IMR-90 (cell line): ENCODE results near the gene DAB1. TPM values are rescaled to one million over a fixed set of nuclear protein-coding genes. Genes with fewer than 3 reads are reported as not detected.

ENCODE experiments used
- ATAC-seq: fragments of 200-7000 bp; cut with Tn5 transposase; 2 replicates; pipeline ENCODE4 v1.9.1; 2020; ENCODE audit warnings: low read depth, mild to moderate bottlenecking, moderate library complexity
- BruUV-seq: library from RNA; stranded (reverse); fragments of 400-500 nt; replicated peaks from 2 replicates; lab custom pipeline; 2021; lab: Mats Ljungman, UMichigan
- CTCF ChIA-PET: fragments of 300-600 bp; formaldehyde crosslinking; extraction: SDS; loops from one replicate; lab custom pipeline; 2021; ENCODE audit warnings: antibody characterized with exemption; lab: Yijun Ruan, JAX
- POLR2A ChIA-PET: fragments of 300-600 bp; sonication (Branson Sonifier 250); formaldehyde crosslinking; loops from one replicate; lab custom pipeline; 2022; ENCODE audit warnings: antibody characterized with exemption; ENCODE audit not compliant: unreplicated experiment; lab: Charles Lee
- DNase-seq: peaks from one replicate; pipeline ENCODE4 v3.0.0; 2013
- H2AFZ ChIP-seq: replicated peaks from 2 replicates; pipeline ENCODE3; 2013; ENCODE audit warnings: low read length, mild to moderate bottlenecking; ENCODE audit not compliant: poor library complexity
- H2AK5ac ChIP-seq: 2 replicates; pipeline ENCODE4 v1.6.1; 2013; ENCODE audit warnings: low read depth, low read length, inconsistent platforms
- H2AK9ac ChIP-seq: replicated peaks from 2 replicates; pipeline ENCODE3; 2013; ENCODE audit warnings: mild to moderate bottlenecking, low read depth, low read length, moderate library complexity; ENCODE audit not compliant: poor library complexity
- H2BK120ac ChIP-seq: 2 replicates; pipeline ENCODE4 v1.6.1; 2013; ENCODE audit warnings: low read depth, low read length, inconsistent platforms
- H2BK15ac ChIP-seq: 3 replicates; pipeline ENCODE4 v1.6.1; 2013; ENCODE audit warnings: low read depth, low read length, inconsistent platforms
- H2BK20ac ChIP-seq: 2 replicates; pipeline ENCODE4 v1.6.1; 2013; ENCODE audit warnings: low read depth, mild to moderate bottlenecking, inconsistent platforms, low read length, moderate library complexity
- H2BK5ac ChIP-seq: 2 replicates; pipeline ENCODE4 v1.6.1; 2013; ENCODE audit warnings: mild to moderate bottlenecking, low read depth, low read length, inconsistent platforms; ENCODE audit not compliant: poor library complexity, severe bottlenecking
- H3K14ac ChIP-seq: replicated peaks from 2 replicates; pipeline ENCODE4 v1.6.1; 2013; ENCODE audit warnings: low read depth, low read length, inconsistent platforms
- H3K18ac ChIP-seq: 2 replicates; pipeline ENCODE4 v1.6.1; 2013; ENCODE audit warnings: low read depth, low read length, control low read depth
- H3K23ac ChIP-seq: 2 replicates; pipeline ENCODE4 v1.6.1; 2013; ENCODE audit warnings: low read depth, low read length, inconsistent platforms
- H3K27ac ChIP-seq: 2 replicates; pipeline ENCODE4 v1.5.1; 2013; ENCODE audit warnings: mild to moderate bottlenecking, control low read depth, low read length; ENCODE audit not compliant: insufficient read depth
- H3K27me3 ChIP-seq: 2 replicates; pipeline ENCODE4 v1.6.1; 2013; ENCODE audit warnings: low read length; ENCODE audit not compliant: control insufficient read depth, insufficient read depth
- H3K36me3 ChIP-seq: 2 replicates; pipeline ENCODE4 v1.6.1; 2013; ENCODE audit warnings: low read length, mixed read lengths; ENCODE audit not compliant: control insufficient read depth, insufficient read depth
- H3K4ac ChIP-seq: 2 replicates; pipeline ENCODE4 v1.6.1; 2013; ENCODE audit warnings: low read depth, low read length, inconsistent platforms
- H3K4me1 ChIP-seq: 2 replicates; pipeline ENCODE4 v1.6.1; 2013; ENCODE audit warnings: low read length, mixed read lengths; ENCODE audit not compliant: control insufficient read depth, insufficient read depth
- H3K4me2 ChIP-seq: 2 replicates; pipeline ENCODE4 v1.6.1; 2013; ENCODE audit warnings: low read depth, mild to moderate bottlenecking, control low read depth, low read length, moderate library complexity
- H3K4me3 ChIP-seq: 2 replicates; pipeline ENCODE4 v1.5.1; 2013; ENCODE audit warnings: low read depth, mild to moderate bottlenecking, control low read depth, low read length, moderate library complexity; ENCODE audit not compliant: insufficient read depth
- H3K56ac ChIP-seq: 2 replicates; pipeline ENCODE4 v1.6.1; 2013; ENCODE audit warnings: low read length, inconsistent platforms; ENCODE audit not compliant: insufficient read depth; ENCODE audit errors: extremely low read depth
- H3K79me1 ChIP-seq, 2 experiments: 2 replicates each; pipeline ENCODE4 v1.6.1; 2013; ENCODE audit warnings: low read length in 2 of 2, inconsistent platforms in 1 of 2, low read depth in 1 of 2
- H3K9ac ChIP-seq: 2 replicates; pipeline ENCODE4 v1.6.1; 2013; ENCODE audit warnings: low read depth, low read length, control low read depth
- H3K9me1 ChIP-seq: 2 replicates; pipeline ENCODE4 v1.6.1; 2013; ENCODE audit warnings: low read length, inconsistent platforms; ENCODE audit not compliant: insufficient read depth
- H3K9me3 ChIP-seq: 2 replicates; pipeline ENCODE4 v1.6.1; 2013; ENCODE audit warnings: low read length; ENCODE audit not compliant: control insufficient read depth, insufficient read depth
- H4K20me1 ChIP-seq: 2 replicates; pipeline ENCODE4 v1.6.1; 2013; ENCODE audit warnings: low read length, inconsistent platforms; ENCODE audit not compliant: insufficient read depth
- H4K5ac ChIP-seq: 2 replicates; pipeline ENCODE4 v1.6.1; 2013; ENCODE audit warnings: mild to moderate bottlenecking, low read depth, low read length, control low read depth
- H4K8ac ChIP-seq, 2 experiments: 2 replicates each; pipeline ENCODE4 v1.6.1; 2013; ENCODE audit warnings: low read depth in 2 of 2, low read length in 2 of 2, control low read depth in 1 of 2, inconsistent platforms in 1 of 2
- H4K91ac ChIP-seq: 2 replicates; pipeline ENCODE4 v1.6.1; 2013; ENCODE audit warnings: low read depth, low read length, inconsistent platforms; ENCODE audit not compliant: insufficient read depth
- CEBPB ChIP-seq: IDR thresholded peaks from 2 replicates; pipeline ENCODE4 v1.6.1; 2012; ENCODE audit warnings: low read depth, low read length, improper control_type of control experiment
- ELK1 ChIP-seq: fragments of 150-350 bp; IDR thresholded peaks from 2 replicates; pipeline ENCODE4 v1.6.1; 2016; ENCODE audit warnings: low read depth, mild to moderate bottlenecking, low read length, moderate library complexity, borderline replicate concordance
- FOS ChIP-seq: fragments of 150-350 bp; IDR thresholded peaks from 2 replicates; pipeline ENCODE4 v1.6.1; 2016; ENCODE audit warnings: low read depth, low read length
- MAZ ChIP-seq: IDR thresholded peaks from 2 replicates; pipeline ENCODE4 v1.6.1; 2012; ENCODE audit warnings: low read depth, mild to moderate bottlenecking, low read length, improper control_type of control experiment, moderate library complexity, borderline replicate concordance
- NFE2L2 ChIP-seq: fragments of 150-350 bp; IDR thresholded peaks from 2 replicates; pipeline ENCODE4 v1.6.1; 2016; ENCODE audit warnings: low read depth, mild to moderate bottlenecking, low read length
- RAD21 ChIP-seq: IDR thresholded peaks from 2 replicates; pipeline ENCODE4 v1.6.1; 2012; ENCODE audit warnings: low read length, improper control_type of control experiment
- RFX5 ChIP-seq: IDR thresholded peaks from 2 replicates; pipeline ENCODE4 v1.8.0; 2012; ENCODE audit warnings: low read depth, mild to moderate bottlenecking, low read length, moderate library complexity
- SMC3 ChIP-seq: fragments of 150-350 bp; IDR thresholded peaks from 2 replicates; pipeline ENCODE4 v1.6.1; 2016; ENCODE audit warnings: low read depth, mild to moderate bottlenecking, antibody characterized with exemption, low read length, moderate library complexity
- WGBS, 2 experiments: methylation state at CpG; one replicate each; pipeline versions ENCODE4 v1.1.5 to v1.1.7; 2013; ENCODE audit warnings: missing lambda C conversion rate in 2 of 2; ENCODE audit not compliant: insufficient read length in 1 of 2; ENCODE audit errors: extremely low coverage in 2 of 2; 5-methylcytosine and 5-hydroxymethylcytosine counted together
- dilution Hi-C: fragments of 300-500 bp; cut with HindIII; formaldehyde crosslinking; loops from one replicate; pipeline ENCODE4 v1.14.3; 2018; ENCODE audit warnings: low sequenced_read_pairs; ENCODE audit not compliant: unreplicated experiment
- in situ Hi-C: fragments of 300-500 bp; cut with MboI; formaldehyde crosslinking; loops from 3 replicates; pipeline ENCODE4 v1.14.3; 2019; ENCODE audit warnings: low sequenced_read_pairs, inconsistent platforms, mixed read lengths
- intact Hi-C: fragments of 100-400 bp; cut with micrococcal nuclease; formaldehyde crosslinking; loops from 2 replicates; pipeline ENCODE4 v1.10.0; 2022
- polyA plus RNA-seq, 3 experiments: library from polyadenylated mRNA; depleted of rRNA; stranded (reverse); fragments of >200 nt; gene quantifications; 2 replicates each; pipeline ENCODE4 v1.2.3, GENCODE V29; 2012; ENCODE audit warnings: low replicate concordance in 1 of 3
- total RNA-seq: library from RNA; depleted of rRNA; stranded (reverse); fragments of >200 nt; gene quantifications from 2 replicates; pipeline ENCODE4 v1.2.3, GENCODE V29; 2012

The DAB1 gene
- total and polyA plus RNA-seq, 2 of the 4 experiments (the other 2 are of a cell fraction): 0.18 to 0.41 TPM

DNA sequence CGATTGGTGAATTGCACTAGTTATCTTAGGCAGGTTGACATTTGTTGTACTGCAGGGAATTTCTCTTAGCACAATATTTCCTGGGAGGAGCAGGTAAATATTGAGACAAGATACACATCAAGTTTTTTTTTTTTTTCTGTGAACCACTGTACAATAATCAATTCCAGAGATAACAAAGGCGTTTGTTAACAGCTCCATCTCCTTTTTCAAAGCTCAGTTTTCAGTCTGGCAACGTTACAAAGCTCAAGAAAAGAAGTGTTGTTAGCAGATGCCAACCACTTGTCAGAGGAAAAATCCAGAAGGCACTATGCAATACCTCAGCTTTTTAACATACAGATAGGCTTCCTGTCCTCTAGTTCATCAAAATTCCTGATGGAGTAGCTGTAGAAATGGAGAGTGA is 40.9 kb upstream of the DAB1 start:
- H3K18ac ChIP-seq: no peak overlapping the region
- no peak overlapping the region for H2BK5ac ChIP-seq
- H2AK9ac ChIP-seq: no peak overlapping the region
- ATAC-seq: no peak
- H2BK120ac ChIP-seq: no peak overlapping the region
- H3K9me3 ChIP-seq: no peaks in the 10 kb centered on the region
- no peak overlapping the region for H3K14ac ChIP-seq
- WGBS, 2 experiments: no CpG with 5 or more reads among the region's 3 CpGs
- no peak overlapping the region for H3K4me3 ChIP-seq
- H2BK20ac ChIP-seq: no peak overlapping the region
- peaks cover 9% of the 10 kb centered on the region for H3K4me1 ChIP-seq
- dilution Hi-C loops: no loop called here
- H3K9ac ChIP-seq: no peak overlapping the region
- H3K36me3 ChIP-seq: no peaks in the 10 kb centered on the region
- H2AFZ ChIP-seq: no peak overlapping the region
- H2BK15ac ChIP-seq: no peak overlapping the region
- no peak overlapping the region for H3K27ac ChIP-seq
- intact Hi-C loops: loop anchor here (5.0 kb wide), 1 partner anchor 632 kb away; no protein-coding TSS in a partner anchor
- no peak for TF ChIP-seq RAD21
- no peak for TF ChIP-seq MAZ
- TF ChIP-seq CEBPB: no peak
- no peak for TF ChIP-seq FOS
- TF ChIP-seq NFE2L2: no peak
- no peak for TF ChIP-seq SMC3
- no peak for TF ChIP-seq RFX5
- no peak for TF ChIP-seq ELK1
- H3K27me3 ChIP-seq: no peaks in the 10 kb centered on the region
- H2AK5ac ChIP-seq: no peak overlapping the region
- in situ Hi-C loops: no loop called here
- H4K8ac ChIP-seq: no peak overlapping the region
- CTCF ChIA-PET: interaction anchor here (0.6 to 0.7 kb wide), 3 partner anchors 20 to 158 kb away, joined by 3 to 4 read pairs (median 3); no protein-coding TSS in a partner anchor
- no peak overlapping the region for H4K91ac ChIP-seq
- BruUV-seq: no TSS peak
- no peak overlapping the region for H3K56ac ChIP-seq
- H4K20me1 ChIP-seq: no peaks in the 10 kb centered on the region
- H4K5ac ChIP-seq: no peak overlapping the region
- no peak overlapping the region for H3K4me2 ChIP-seq
- H3K79me1 ChIP-seq: no peaks in the 10 kb centered on the region
- no peak overlapping the region for H3K23ac ChIP-seq
- POLR2A ChIA-PET: no interaction called here
- H3K4ac ChIP-seq: no peak overlapping the region
- no peak for DNase-seq
- H3K9me1 ChIP-seq: peaks cover 4% of the 10 kb centered on the region
